Spleen (tissue), 11 donors: ENCODE data around the gene HOXA6. TPM values are rescaled to one million over a fixed set of nuclear protein-coding genes. Genes with fewer than 3 reads are reported as not detected.
A peak's percentile ranks its signal among the peaks of the same experiment; 100 is the strongest.

Source experiments
- DNase-seq: peaks from one replicate; pipeline ENCODE4 v3.0.0-alpha.2; 2020
- H3K27ac ChIP-seq, 8 donors: fragments of 200-600 bp; sonication (generic) in 7 of 8; 1 replicate in 4 of 8; 2 replicates in 4 of 8; pipeline versions ENCODE4 v1.5.0 to v1.8.0; 2016 to 2021; ENCODE audit warnings: inconsistent platforms in 4 of 8, mild to moderate bottlenecking in 4 of 8, moderate library complexity in 1 of 8
- H3K27me3 ChIP-seq, 7 donors: fragments of 200-600 bp; sonication (generic) in 6 of 7; replicated peaks in 1 of 7; 1 replicate in 4 of 7; 2 replicates in 3 of 7; pipeline versions ENCODE4 v1.5.0 to v1.8.0; 2016 to 2021; ENCODE audit warnings: inconsistent platforms in 3 of 7, mild to moderate bottlenecking in 1 of 7
- H3K36me3 ChIP-seq, 6 donors: fragments of 200-600 bp; sonication (generic) in 5 of 6; 1 replicate in 4 of 6; 2 replicates in 2 of 6; pipeline versions ENCODE4 v1.5.0 to v1.8.0; 2016 to 2021; ENCODE audit warnings: inconsistent platforms in 2 of 6
- H3K4me1 ChIP-seq, 6 donors: fragments of 200-600 bp; sonication (generic) in 5 of 6; 1 replicate in 3 of 6; 2 replicates in 3 of 6; pipeline versions ENCODE4 v1.5.0 to v1.8.0; 2016 to 2021; ENCODE audit warnings: inconsistent platforms in 3 of 6
- H3K4me3 ChIP-seq, 8 donors: fragments of 200-600 bp; sonication (generic) in 7 of 8; 1 replicate in 4 of 8; 2 replicates in 4 of 8; pipeline versions ENCODE4 v1.5.0 to v1.8.0; 2016 to 2021; ENCODE audit warnings: inconsistent platforms in 4 of 8, mild to moderate bottlenecking in 4 of 8, moderate library complexity in 2 of 8
- H3K9me3 ChIP-seq, 8 donors: fragments of 200-600 bp; sonication (generic) in 7 of 8; 1 replicate in 4 of 8; 2 replicates in 4 of 8; pipeline versions ENCODE4 v1.5.0 to v1.8.0; 2016 to 2021; ENCODE audit warnings: inconsistent platforms in 4 of 8
- CTCF ChIP-seq, 11 experiments: fragments of 200-600 bp in 7 of 11; fragments of 450-650 bp in 4 of 11; sonication (generic) in 4 of 11; IDR thresholded peaks in 8 of 11; conservative IDR thresholded peaks in 3 of 11; 1 replicate in 7 of 11; 2 replicates in 4 of 11; pipeline versions ENCODE4 v1.4.0 to v1.8.0; 2016 to 2021; ENCODE audit warnings: antibody characterized with exemption in 11 of 11, inconsistent platforms in 4 of 11, mild to moderate bottlenecking in 1 of 11
- POLR2A ChIP-seq, 3 donors: fragments of 450-650 bp; IDR thresholded peaks; one replicate each; pipeline ENCODE4 v1.5.1; 2017; ENCODE audit warnings: antibody characterized with exemption in 3 of 3, mild to moderate bottlenecking in 1 of 3
- POLR2AphosphoS5 ChIP-seq, 3 donors: sonication (generic); formaldehyde crosslinking; IDR thresholded peaks; one replicate each; pipeline ENCODE4 v1.5.1; 2017; ENCODE audit warnings: antibody characterized with exemption in 3 of 3
- WGBS, 5 donors: extraction: QIAGEN DNeasy Blood & Tissue Kit in 3 of 5; methylation state at CpG; one replicate each; pipeline versions ENCODE4 v1.1.5 to v1.1.7; 2013 to 2018; 5-methylcytosine and 5-hydroxymethylcytosine counted together
- intact Hi-C: fragments of 100-400 bp; cut with DNase I; formaldehyde crosslinking; loops from one replicate; pipeline ENCODE4 v1.15.0; 2023; ENCODE audit warnings: low total_unique reads
- polyA plus RNA-seq, 3 donors: library from polyadenylated mRNA; stranded (reverse); fragments of 200-250 nt; gene quantifications; one replicate each; pipeline ENCODE4 v1.2.1, GENCODE V29; 2013
- total RNA-seq, 7 donors: library from RNA; depleted of rRNA in 3 of 7; stranded (reverse); fragments of >200 nt in 3 of 7; fragmentation: NEBNext Ultra II Directional in 4 of 7; extraction: Animal tissue kit (Norgen Biotek cat#: 25700) in 4 of 7; gene quantifications; one replicate each; pipeline versions ENCODE4 v1.1.0 to v1.2.1, GENCODE V29; 2016 to 2021
- donor health status: healthy with polysubstance abuse.
- donor health status: DM: no; HTN: no; CAD: no; lungs with moderate emphysema.
- donor health status: DM: no; HTN: no; CAD: no.
- donor health status: Bipolar disorder and iron deficiency.
- donor health status: healthy.
- donor health status: DM: no; HTN: no; CAD: no.
- donor health status: DM: yes; HTN: yes; CAD: no.

The HOXA6 gene
- total and polyA plus RNA-seq, 10 donors: 0.26 to 2.0 (median 1.2) TPM; not detected in 2

- Histone ChIP-seq H3K4me1 (peaks cover 0 to 84% (median 34%) of the 10 kb centered on the region in 6 donors), H3K36me3 (no peaks in the 10 kb centered on the region), H3K27ac (peak overlapping the region; percentile 66 to 93 (median 86)), H3K4me3 (peak overlapping the region in 6 of 8 donors; percentile 4 to 61 (median 24)), H3K9me3 (no peaks in the 10 kb centered on the region), H3K27me3 (peaks cover 0 to 47% (median 11%) of the 10 kb centered on the region in 7 donors)
- no peak for DNase-seq
- no peak for TF ChIP-seq POLR2A (IDR thresholded peaks at IDR 0.05)
- no peak for TF ChIP-seq POLR2AphosphoS5 (IDR thresholded peaks at IDR 0.05)
- no peak for TF ChIP-seq CTCF (IDR thresholded peaks at IDR 0.05 in 8 of 11, conservative IDR thresholded peaks at IDR 0.05 in 3 of 11)
- 65 to 85% (median 71%) methylated on average over 14 of the region's 14 CpGs for WGBS, 5 donors
- intact Hi-C loops: no loop called here
These were observed 40.7 kb downstream of the HOXA6 start for GRCh38 chr7:27106901-27107240.

- H3K27ac ChIP-seq: peak overlapping the region; percentile 66 to 93 (median 86)
- intact Hi-C loops: no loop called here
- peaks cover 0 to 84% (median 36%) of the 10 kb centered on the region in 6 donors for H3K4me1 ChIP-seq
- peak overlapping the region in 7 of 8 donors; percentile 4 to 61 (median 17) for H3K4me3 ChIP-seq
- H3K9me3 ChIP-seq: no peaks in the 10 kb centered on the region
- 60 to 81% (median 73%) methylated on average over 20 to 44 of the region's 44 CpGs for WGBS, 5 donors
- TF ChIP-seq CTCF (IDR thresholded peaks at IDR 0.05 in 8 of 11, conservative IDR thresholded peaks at IDR 0.05 in 3 of 11) (no peak), POLR2AphosphoS5 (IDR thresholded peaks at IDR 0.05) (peak in 2 of 3 donors; percentile 53 to 54), POLR2A (IDR thresholded peaks at IDR 0.05) (peak in 1 of 3 donors; percentile 11)
- peaks cover 0 to 3% (median 0%) of the 10 kb centered on the region in 6 donors for H3K36me3 ChIP-seq
- peaks cover 0 to 53% (median 12%) of the 10 kb centered on the region in 7 donors for H3K27me3 ChIP-seq
- no peak for DNase-seq
These were observed 41.2 kb downstream of the HOXA6 start for GRCh38 chr7:27106181-27106900.

GRCh38 chr7:27105301-27106031 lies 42.1 kb downstream of the HOXA6 start:
- no peaks in the 10 kb centered on the region for H3K9me3 ChIP-seq
- 83 to 90% (median 87%) methylated on average over 13 of the region's 13 CpGs for WGBS, 5 donors
- peaks cover 0 to 12% (median 0%) of the 10 kb centered on the region in 6 donors for H3K36me3 ChIP-seq
- intact Hi-C loops: no loop called here
- TF ChIP-seq CTCF (IDR thresholded peaks at IDR 0.05 in 8 of 11, conservative IDR thresholded peaks at IDR 0.05 in 3 of 11): no peak
- TF ChIP-seq POLR2AphosphoS5 (IDR thresholded peaks at IDR 0.05): no peak
- TF ChIP-seq POLR2A (IDR thresholded peaks at IDR 0.05): no peak
- peak overlapping the region in 6 of 8 donors; percentile 84 to 93 (median 88) for H3K27ac ChIP-seq
- H3K4me3 ChIP-seq: no peak overlapping the region
- peaks cover 0 to 84% (median 36%) of the 10 kb centered on the region in 6 donors for H3K4me1 ChIP-seq
- peaks cover 0 to 61% (median 12%) of the 10 kb centered on the region in 7 donors for H3K27me3 ChIP-seq
- no peak for DNase-seq
